Measurements from ENCODE around the gene NELFE.
"Not testable (repeated sequence)": the region's sequence is repeated elsewhere in the genome, so short reads cannot be mapped to it uniquely, and the experiment has no call there.

Gene NELFE

DNA sequence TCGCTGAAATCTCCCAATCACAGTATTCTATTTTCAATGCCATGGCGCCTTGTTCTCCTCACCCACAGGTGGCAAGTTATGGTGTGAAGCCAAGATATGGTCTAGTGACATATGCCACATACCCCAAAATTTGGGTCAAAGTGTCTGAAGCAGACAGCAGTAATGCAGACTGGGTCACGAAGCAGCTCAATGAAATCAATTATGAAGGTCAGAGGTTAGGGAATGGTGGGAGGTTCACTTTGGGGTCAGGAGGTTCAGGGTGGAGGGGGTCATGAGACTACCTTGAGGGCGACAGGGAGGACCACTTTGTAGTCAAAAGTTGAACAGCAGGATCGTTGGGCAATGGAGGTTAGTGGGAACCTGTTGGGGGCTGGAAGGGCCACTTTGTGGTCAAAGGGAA is 10.5 kb downstream of the NELFE start:
- no peak for DNase-seq

DNA sequence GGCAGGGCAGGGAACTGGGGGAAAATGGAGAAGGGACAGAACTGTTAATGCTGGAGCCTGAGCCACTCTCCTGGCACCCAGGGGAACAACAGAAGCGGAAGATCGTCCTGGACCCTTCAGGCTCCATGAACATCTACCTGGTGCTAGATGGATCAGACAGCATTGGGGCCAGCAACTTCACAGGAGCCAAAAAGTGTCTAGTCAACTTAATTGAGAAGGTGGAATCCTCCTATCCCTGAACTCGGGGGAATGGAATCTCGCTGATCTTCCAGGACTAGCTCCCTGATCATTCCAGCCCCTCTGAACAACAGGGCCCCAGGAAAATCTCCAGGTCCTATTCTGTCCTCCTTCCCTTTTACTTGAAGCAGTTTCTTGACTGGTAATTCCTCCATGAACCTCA is 10.9 kb downstream of the NELFE start:
- no peak for DNase-seq

DNA sequence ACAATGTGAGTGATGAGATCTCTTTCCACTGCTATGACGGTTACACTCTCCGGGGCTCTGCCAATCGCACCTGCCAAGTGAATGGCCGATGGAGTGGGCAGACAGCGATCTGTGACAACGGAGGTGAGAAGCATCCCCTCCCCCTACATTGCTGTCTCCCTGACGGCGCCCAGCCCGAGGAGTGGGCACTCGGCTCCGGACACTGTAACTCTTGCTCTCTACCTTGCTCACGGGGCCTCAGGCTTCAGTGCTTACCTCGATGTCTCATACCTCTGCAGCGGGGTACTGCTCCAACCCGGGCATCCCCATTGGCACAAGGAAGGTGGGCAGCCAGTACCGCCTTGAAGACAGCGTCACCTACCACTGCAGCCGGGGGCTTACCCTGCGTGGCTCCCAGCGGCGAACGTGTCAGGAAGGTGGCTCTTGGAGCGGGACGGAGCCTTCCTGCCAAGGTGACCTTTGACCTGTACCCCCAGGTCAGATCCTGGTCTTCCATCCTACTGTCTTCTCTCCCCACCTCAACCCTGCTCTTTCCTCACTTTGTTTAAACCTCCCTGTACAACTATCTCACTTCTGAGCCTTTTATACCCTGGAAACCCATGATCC is 11.6 kb downstream of the NELFE start:
- no peak for DNase-seq

DNA sequence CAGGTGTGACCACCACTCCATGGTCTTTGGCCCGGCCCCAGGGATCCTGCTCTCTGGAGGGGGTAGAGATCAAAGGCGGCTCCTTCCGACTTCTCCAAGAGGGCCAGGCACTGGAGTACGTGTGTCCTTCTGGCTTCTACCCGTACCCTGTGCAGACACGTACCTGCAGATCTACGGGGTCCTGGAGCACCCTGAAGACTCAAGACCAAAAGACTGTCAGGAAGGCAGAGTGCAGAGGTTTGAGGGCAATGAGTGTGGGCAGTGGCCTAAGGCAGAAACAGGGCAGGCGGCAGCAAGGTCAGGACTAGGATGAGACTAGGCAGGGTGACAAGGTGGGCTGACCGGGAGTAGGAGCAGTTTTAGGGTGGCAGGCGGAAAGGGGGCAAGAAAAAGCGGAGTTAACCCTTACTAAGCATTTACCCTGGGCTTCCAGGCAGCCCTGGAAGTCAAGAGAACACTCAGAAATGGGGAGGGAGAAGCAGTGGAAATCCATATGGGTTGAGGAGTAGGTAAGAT is 12.3 kb downstream of the NELFE start:
- no peak for DNase-seq

DNA sequence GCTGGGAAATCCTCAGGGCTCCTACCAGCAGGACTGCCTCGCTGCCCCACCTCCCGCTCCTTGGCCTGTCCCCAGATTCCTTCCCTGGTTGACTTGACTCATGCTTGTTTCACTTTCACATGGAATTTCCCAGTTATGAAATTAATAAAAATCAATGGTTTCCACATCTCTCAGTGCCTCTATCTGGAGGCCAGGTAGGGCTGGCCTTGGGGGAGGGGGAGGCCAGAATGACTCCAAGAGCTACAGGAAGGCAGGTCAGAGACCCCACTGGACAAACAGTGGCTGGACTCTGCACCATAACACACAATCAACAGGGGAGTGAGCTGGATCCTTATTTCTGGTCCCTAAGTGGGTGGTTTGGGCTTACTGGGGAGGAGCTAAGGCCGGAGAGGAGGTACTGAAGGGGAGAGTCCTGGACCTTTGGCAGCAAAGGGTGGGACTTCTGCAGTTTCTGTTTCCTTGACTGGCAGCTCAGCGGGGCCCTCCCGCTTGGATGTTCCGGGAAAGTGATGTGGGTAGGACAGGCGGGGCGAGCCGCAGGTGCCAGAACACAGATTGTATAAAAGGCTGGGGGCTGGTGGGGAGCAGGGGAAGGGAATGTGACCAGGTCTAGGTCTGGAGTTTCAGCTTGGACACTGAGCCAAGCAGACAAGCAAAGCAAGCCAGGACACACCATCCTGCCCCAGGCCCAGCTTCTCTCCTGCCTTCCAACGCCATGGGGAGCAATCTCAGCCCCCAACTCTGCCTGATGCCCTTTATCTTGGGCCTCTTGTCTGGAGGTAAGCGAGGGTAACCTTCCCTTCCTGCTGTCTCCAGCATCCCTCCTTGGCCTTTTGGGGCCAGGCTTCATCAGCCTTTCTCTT is 13.0 kb downstream of the NELFE start, which contains the start of gene CFB:
Gene CFB, plus strand, starts transcription at position 589 of the 863 bp plus-strand sequence. Its CDS starts 127 bp downstream, at position 716.
- DNase-seq = no peak

DNA sequence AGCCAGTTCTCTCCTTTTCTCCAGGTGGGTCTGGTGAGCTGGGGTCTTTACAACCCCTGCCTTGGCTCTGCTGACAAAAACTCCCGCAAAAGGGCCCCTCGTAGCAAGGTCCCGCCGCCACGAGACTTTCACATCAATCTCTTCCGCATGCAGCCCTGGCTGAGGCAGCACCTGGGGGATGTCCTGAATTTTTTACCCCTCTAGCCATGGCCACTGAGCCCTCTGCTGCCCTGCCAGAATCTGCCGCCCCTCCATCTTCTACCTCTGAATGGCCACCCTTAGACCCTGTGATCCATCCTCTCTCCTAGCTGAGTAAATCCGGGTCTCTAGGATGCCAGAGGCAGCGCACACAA is 13.6 kb downstream of the NELFE start:
- no peak for DNase-seq

DNA sequence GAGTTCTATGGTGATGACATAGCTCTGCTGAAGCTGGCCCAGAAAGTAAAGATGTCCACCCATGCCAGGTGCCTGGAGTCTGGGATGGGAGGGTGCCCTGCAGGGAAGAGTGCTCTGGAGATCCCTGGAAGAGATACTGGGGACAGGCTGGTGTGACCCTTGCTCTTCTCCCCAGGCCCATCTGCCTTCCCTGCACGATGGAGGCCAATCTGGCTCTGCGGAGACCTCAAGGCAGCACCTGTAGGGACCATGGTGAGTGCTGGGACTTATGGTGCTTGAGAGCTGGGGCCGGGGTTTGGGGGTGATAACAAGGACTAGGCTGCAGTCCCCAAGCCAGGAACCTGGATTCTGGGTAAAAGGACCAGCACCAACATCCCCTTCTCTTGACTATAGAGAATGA is 15.0 kb downstream of the NELFE start:
- no peak for DNase-seq

DNA sequence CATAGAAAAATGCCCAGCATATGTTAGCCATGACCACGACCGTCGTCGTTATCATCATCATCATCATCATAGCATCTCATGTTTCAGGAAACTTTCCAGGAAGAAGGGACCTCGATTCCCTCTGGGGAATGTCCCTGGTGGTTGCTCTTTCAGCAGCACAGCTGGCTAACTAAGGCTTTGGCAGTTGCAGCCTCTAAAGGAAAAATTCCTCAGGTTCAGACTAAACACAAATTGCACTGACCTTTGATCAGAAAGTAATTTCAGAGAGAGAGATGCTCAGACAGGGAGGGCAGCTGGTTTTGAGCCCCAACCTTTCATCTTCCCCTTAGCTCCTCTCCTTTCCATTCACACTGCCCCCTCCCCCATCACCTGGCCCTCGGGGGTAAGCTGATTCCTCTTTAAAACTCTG is 18.5 kb downstream of the NELFE start:
- DNase-seq = no peak

DNA sequence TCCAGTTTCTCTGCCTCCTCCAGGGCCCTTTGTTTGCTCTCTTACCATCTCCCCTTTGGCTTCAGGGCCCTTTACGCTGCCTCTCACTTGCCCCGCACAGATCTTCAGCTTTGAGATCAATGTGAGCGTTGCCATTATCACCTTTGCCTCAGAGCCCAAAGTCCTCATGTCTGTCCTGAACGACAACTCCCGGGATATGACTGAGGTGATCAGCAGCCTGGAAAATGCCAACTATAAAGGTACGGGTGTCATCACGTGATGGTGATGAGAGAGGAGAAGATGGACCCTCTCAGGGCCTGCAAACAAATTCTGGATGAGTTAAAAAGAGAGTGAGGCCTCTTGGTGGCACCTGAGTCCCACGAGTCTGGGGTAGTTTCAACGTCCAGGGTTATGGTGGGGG is 22.9 kb downstream of the NELFE start:
- DNase-seq = no peak

DNA sequence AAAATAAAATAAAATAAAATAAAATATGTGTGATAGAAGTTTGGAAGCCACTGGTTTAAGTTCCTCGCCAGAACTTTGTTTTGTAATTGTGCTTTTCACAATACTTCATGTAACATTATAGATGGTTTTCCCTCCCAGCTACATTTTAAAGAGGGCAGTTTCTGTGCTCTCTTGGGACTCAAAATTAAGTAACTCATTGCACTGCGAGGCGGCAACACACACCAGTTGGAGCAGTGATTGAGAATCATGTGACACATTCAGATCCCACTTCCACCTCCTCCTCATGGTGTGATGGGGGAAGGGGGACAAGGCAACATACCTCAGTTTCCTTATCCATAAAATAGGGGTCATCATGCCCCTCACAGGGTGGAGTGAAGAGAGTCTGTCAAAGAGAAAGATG is 23.8 kb downstream of the NELFE start:
- no peak for DNase-seq

DNA sequence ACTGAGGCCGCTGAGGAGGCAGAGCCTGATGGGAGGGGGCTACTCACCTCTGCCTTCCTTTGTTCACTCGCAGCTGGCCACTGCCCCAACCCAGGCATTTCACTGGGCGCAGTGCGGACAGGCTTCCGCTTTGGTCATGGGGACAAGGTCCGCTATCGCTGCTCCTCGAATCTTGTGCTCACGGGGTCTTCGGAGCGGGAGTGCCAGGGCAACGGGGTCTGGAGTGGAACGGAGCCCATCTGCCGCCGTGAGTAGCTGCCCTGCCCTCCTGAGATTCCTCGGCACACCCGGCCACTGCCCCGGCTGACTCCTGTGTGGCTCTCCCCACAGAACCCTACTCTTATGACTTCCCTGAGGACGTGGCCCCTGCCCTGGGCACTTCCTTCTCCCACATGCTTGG is 25.2 kb downstream of the NELFE start:
- no peak for DNase-seq

DNA sequence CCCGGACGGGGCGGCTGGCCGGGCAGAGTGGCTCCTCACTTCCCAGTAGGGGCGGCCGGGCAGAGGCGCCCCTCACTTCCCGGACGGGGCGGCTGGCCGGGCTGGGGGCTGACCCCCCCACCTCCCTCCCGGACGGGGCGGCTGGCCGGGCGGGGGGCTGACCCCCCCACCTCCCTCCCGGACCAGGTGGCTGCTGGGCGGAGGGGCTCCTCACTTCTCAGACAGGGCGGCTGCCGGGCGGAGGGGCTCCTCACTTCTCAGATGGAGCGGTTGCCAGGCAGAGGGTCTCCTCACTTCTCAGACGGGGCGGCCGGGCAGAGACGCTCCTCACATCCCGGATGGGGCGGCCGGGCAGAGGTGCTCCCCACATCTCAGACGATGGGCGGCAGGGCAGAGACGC is 26.6 kb downstream of the NELFE start:
- DNase-seq = not testable (repeated sequence)

DNA sequence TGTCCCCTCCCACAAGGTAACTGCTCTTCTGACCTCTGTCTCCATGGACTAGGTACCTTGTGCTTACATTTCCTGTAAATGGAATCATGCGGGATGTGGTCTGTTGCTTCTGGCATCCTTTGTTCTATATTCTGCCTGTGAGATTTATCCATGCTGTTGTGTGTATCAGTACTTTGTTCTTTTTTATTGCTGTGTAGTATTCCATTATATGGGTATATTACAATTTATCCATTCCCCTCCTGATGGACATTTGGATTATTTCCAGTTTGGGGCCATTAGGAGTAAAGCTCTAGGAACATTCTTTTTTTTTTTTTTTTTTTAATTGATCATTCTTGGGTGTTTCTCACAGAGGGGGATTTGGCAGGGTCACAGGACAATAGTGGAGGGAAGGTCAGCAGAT is 27.8 kb downstream of the NELFE start:
- DNase-seq = no peak

DNA sequence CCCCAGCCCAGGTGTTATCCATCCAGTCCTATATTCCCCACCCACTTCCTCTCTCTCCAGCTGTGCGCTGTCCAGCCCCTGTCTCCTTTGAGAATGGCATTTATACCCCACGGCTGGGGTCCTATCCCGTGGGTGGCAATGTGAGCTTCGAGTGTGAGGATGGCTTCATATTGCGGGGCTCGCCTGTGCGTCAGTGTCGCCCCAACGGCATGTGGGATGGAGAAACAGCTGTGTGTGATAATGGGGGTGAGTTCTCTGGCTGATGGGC is 30.2 kb downstream of the NELFE start:
- no peak for DNase-seq

DNA sequence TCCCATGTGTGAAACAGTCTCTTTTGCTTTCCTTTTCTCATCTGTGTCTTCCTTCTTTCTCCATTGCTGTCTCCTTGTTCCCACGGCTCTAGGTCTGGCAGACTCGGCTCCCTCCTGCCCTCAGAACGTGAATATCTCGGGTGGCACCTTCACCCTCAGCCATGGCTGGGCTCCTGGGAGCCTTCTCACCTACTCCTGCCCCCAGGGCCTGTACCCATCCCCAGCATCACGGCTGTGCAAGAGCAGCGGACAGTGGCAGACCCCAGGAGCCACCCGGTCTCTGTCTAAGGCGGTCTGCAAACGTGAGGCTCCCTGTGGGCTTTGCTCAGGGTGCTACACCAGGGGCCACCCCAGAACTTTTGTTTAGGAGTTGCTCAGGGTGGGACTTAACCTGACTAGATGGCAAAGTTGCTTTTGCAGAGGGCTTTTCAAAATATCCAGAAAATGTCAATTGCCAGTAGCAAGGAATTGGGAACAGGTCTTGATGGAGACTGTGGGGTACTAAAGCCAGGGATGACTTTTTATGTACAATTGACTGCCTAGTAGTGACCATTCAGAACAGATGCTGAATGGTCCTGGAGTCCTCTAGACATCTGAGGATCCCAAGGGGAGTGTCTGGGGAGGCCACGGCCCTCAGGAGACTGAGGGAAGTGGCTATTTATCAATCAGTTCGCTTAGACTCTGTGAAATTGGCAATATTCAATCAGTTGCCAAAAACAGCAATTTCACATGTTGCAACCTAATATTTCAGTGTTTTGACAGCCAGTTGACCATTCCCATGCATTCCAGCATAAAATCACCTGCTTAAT is 30.7 kb downstream of the NELFE start:
- DNase-seq = no peak

DNA sequence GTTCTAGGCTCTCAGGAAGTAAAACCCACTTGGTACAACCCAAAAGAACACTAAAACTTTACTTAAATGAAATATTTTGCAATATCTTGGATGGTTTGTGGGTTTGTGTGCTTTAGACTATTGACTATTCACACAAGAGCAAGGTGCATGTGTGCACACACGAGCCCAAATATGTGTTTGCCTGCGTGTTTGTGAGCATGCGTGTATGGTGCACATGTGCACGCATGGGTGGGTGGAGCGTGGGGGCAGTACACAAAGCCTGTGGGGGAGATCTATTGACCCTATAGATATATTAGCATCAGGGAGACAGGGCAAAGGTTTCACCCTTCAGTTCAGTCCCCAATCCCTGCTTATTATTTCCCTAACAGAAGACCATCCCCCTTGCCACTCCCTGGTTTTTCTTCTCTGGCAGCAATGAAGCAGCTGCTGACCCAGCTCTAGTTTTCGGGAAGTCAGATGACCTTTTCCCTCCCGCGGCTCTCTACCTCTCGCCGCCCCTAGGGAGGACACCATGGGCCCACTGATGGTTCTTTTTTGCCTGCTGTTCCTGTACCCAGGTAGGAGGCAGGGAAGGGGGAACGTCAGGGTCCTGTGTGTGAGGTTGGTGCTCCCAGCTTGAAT is 31.4 kb downstream of the NELFE start, which contains the start of gene C2:
Gene C2, plus strand, starts transcription at position 476 of the 621 bp plus-strand sequence. Its CDS starts 36 bp downstream, at position 512.
- no peak for DNase-seq

DNA sequence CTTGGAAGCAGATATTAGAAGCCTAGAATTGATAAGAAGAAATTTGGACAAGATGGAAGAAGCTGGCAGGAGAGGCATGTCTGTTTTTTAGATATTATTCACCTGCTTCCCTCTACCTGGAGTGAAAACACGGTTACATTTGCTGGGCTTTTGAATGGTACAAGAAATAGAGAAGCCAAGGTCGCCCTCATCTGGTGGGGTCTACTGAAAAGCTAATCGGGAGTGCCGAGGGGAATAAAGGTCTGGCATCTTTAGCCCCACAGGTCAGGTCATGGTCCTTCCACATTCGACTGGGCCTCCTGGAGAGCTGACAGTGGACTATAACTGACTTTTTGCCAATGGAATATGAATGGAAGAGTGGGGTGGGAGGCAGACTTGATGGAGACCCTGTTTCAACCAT is 35.8 kb downstream of the NELFE start:
- no peak for DNase-seq

DNA sequence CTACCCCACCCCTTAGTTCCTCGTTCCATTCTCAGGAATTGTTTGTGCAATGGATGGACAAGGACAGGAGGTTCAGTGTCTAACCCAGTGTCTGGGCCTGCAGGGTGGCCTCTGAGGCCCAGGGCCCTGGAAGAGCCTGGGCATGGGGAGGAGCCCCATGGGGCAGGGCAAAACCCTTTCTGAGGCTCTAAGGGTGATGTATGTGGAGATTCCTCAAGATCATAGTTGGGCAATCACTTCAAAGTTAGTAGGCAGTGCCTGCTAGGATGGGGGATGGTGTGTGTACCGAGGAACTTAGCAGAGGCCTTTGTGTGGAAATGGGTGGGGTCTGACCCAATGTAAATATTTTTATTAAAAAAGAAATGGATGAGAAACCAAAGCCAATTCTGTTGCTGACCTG is 38.0 kb downstream of the NELFE start:
- no peak for DNase-seq

DNA sequence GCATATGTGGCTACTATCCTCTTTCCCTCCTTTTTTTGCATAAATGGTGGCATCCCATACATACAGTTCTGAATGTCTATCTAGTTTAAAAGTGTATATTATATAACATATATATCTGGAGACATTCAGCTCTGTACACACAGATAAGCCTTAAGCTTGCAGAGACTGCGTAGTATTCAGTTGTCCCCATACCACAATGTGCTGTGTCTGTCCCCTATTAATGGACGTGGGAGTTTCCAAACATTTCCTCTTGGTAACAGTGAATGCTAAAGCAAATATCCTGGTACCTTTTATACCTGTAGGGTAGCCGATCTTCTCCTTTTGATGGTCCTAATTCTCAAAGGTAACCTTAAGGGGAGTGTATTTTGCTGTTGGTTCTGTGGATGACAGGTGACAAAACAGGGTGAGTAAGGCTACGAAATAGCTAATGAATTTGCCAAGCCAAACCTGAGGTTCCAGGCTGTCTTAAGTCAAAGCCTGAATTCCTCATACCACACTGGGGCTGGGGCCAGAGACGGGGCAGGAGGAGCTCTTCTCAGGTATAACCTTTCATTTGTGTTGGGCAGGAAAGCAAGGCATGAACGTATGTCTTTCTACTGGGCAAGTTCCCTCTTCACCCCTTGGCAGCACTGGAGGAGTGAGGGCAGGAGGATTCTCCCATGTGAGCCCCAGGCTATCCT is 39.0 kb downstream of the NELFE start:
- DNase-seq = no peak

DNA sequence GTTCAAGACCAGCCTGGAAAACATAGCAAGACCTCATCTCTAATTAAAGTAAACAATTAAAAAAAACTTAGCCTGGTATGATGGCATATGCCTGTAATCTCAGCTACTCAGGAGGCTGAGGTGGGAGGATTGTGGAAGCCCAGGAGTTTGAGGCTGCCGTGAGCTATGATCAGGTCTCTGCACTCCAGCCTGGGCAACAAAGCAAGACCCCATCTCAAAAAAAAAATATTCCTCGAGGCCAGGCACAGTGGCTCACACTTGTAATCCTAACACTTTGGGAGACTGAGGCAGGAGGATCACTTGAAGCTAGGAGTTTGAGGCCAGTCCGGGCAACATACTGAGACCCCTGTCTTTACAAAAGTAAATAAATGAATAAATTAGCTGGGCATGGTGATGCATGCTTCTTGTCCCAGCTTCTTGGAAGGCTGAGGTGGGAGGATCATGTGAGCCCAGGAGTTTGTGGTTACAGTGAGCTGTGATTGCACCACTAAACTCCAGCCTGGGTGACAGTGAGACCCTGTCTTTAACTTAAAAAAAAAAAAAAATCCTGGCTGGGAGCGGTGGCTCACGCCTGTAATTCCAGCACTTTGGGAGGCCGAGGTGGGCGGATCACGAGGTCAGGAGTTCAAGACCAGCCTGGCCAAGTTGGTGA is 40.6 kb downstream of the NELFE start:
- no peak for DNase-seq

DNA sequence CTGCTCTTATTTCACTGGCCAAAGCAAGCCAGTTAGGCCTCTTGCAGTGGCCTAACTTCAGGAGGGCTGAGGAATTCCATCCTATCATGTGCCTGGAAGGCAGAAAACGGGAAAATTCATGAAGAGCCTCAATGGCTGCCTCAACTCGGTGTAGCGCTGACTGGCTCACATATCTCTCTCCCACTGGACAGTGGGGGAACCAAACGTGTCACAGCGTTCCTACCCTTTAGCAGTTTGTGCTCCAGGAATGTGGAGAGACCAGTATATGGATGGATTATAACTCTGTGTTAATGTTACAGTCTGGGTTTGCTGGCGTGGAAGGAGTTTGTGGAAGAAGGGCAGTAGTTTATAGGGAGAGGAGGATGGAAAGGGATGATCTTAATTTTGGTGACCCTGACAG is 43.0 kb downstream of the NELFE start:
- DNase-seq = no peak

DNA sequence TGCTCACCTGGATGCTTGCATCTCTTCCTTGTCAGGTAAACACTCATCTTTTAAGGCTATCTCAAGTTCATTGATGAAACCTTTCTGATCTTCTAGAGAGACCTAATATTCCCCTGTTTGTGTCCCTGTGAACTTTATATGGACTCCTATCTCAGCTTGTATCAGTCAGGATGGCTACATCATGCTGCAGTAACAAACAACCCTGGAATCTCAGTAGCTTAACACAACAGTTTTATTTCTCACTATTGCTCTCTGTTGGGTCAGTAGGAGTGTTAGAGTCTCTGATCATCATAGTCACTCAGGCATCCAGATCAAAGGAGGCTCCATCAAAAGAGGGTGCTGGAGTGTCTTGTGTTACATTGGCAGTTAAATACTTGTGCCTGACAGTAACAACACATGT is 43.4 kb downstream of the NELFE start:
- no peak for DNase-seq

Measured in NCI-H1694 (cell line).